Measurements from ENCODE around the gene ANKRD35. TPM values are rescaled to one million over a fixed set of nuclear protein-coding genes. Genes with fewer than 3 reads are reported as not detected.
"Not testable (repeated sequence)": the region's sequence is repeated elsewhere in the genome, so short reads cannot be mapped to it uniquely, and the experiment has no call there.

ANKRD35 gene
- total RNA-seq, 3 donors from 2014 or later, result 0.05 to 0.42 (median 0.10) TPM

DNA sequence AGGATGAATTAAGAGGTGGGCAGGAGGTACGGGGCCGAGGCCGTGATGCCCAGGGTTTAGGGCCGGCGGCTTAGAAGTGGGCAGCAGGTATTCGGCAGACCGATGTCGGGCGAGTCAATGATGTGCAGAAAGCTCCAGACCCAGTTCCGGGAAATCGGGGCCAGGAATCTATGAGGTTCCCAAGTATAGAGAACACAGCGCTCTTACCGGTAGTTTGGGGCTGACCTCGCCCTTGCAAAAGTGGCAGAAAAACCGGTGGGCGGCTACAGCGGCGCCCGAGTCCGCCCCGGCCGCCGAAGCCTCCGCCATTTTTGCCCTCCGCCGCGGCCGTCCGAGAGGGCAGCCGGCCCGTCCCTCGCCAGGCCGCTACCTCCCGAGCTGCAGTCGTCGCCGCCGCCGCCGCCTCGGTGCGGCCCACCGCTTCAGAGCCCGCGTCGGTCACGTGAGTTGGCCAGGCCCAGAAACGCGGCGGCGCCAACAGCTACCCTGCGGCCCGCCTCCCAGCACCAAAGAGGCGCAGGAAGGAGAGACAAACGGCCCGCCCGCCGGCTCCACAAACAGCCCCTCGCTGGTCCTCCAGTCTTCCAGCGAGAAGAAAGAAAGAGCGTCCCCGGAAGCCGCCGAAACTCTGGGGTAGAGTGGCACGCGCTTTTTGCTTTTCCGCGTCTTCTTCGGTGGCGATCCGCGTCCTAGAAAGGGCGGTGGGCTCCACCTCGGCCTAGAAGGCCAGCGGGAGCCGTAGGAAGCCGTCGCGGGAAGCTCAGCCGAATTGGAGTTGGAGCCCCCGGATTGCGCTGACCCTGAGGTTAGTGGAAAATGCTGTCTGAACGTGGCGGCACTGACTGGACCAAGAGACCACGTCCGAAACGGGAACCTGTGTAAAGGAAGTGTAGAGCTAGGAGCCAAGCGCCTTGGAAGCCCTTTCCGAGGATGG lies 61.8 kb downstream of the ANKRD35 start, which contains the start of the genes POLR3C and RNF115:
TSS of gene POLR3C (plus strand) at position 636 of the 934 bp plus-strand sequence. CDS start 1,577 bp downstream, outside the sequence.
TSS of gene RNF115 (minus strand) at position 531 of the 934 bp plus-strand sequence. CDS start at position 309, 222 bp downstream.
- H3K27me3 Mint-ChIP-seq (ENCODE audit: low read depth), result no peaks in the 10 kb centered on the region
- ATAC-seq, result peak; percentile 81 to 85

DNA sequence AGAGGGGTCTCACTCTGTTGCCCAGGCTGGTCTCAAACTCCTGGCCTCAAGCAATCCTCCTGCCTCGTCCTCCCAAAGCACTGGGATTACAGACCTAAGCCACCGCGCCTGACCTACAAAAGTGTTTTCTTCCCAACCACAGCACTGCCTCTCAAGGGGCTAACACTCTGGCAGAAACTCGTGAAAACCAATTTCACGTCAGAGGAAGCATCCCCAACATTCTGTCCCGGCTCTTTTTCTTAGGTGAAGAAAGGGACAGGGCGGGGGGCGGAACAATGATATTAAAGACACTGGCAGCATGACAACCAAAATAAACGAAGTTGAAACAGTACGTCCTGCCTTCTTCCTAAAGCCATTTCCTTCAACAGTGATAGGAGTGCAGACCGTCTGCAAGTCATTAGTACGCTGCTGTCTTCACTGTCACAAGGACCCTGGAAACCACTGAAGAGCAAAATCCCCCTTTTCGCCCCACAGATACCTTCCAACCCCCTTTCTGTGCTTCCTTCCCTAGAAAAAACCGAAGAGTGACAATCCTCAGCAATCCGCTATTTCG lies 62.8 kb downstream of the ANKRD35 start:
- not testable (repeated sequence) for H3K27me3 Mint-ChIP-seq (ENCODE audit: low read depth); ATAC-seq; H3K9me3 Mint-ChIP-seq; DNase-seq
- peak overlapping the region; percentile 24 for H3K4me3 Mint-ChIP-seq
- H3K4me1 Mint-ChIP-seq (ENCODE audit: low read depth), result peaks cover 31% of the 10 kb centered on the region
- H3K36me3 Mint-ChIP-seq (ENCODE audit: insufficient read depth), result peaks cover 18% of the 10 kb centered on the region

More for the DNA sequence above, 61.8 kb downstream of the ANKRD35 start, which contains the start of the genes POLR3C and RNF115:
- Mint-ChIP-seq H3K4me3 (peak within 1 kb of the TSS; percentile 98), H3K9me3 (no peaks in the 10 kb centered on the region), H3K36me3 (ENCODE audit: insufficient read depth) (peaks cover 27% of the 10 kb centered on the region), H3K4me1 (ENCODE audit: low read depth) (peaks cover 41% of the 10 kb centered on the region)
- peak; percentile 78 for DNase-seq

DNA sequence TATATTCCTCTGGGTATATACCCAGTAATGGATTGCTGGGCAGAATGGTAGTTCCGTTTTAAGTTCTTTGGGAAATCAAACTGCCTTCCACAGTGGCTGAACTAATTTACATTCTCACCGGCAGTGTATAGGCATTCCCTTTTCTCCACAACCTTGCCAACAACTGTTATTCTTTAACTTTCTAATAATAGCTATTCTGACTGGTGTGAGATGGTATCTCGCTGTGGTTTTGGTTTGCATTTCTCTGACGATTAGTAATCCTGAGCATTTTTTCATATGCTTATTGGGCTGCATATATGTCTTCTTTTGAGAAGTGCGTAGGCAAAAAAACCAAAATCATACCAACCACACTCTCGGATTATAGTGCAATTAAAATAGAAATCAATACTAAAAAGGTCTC lies 67.6 kb downstream of the ANKRD35 start:
- not testable (repeated sequence) for DNase-seq; H3K4me3 Mint-ChIP-seq; H3K36me3 Mint-ChIP-seq (ENCODE audit: insufficient read depth); H3K27me3 Mint-ChIP-seq (ENCODE audit: low read depth); H3K9me3 Mint-ChIP-seq
- H3K4me1 Mint-ChIP-seq (ENCODE audit: low read depth), result peaks cover 10% of the 10 kb centered on the region
- ATAC-seq, result peak; percentile 72 to 74

Other genes with a start within 250 kb of the ANKRD35 start
- under 1 TPM in 1 of 3 donors, not detected in 2; 0.08 TPM for gene PDZK1, start 178.5 kb downstream of the ANKRD35 start, total RNA-seq
- gene CD160, start 166.4 kb downstream of the ANKRD35 start, total RNA-seq, result 1 to 10 TPM; 1.7 to 6.4 (median 2.2) TPM
- gene RNF115, start 61.8 kb downstream of the ANKRD35 start, total RNA-seq, result 10 to 100 TPM; 12.6 to 13.5 (median 12.6) TPM
- gene POLR3C, start 61.7 kb downstream of the ANKRD35 start, total RNA-seq, result 10 to 100 TPM; 55.6 to 64.5 (median 55.8) TPM
- 1 to 10 TPM; 2.1 to 3.1 (median 2.8) TPM for gene NUDT17, start 40.2 kb downstream of the ANKRD35 start, total RNA-seq
- 10 to 100 TPM; 10.6 to 14.2 (median 12.0) TPM for gene PIAS3, start 26.8 kb downstream of the ANKRD35 start, total RNA-seq
- 1 to 10 TPM; 1.2 to 1.4 (median 1.2) TPM for gene ITGA10, start 24.2 kb upstream of the ANKRD35 start, total RNA-seq
- gene PEX11B, start 32.9 kb upstream of the ANKRD35 start, total RNA-seq, result 10 to 100 TPM; 26.3 to 28.6 (median 28.0) TPM
- 100 to 1,000 TPM; 603 to 609 (median 606) TPM for gene RBM8A, start 41.6 kb upstream of the ANKRD35 start, total RNA-seq
- gene LIX1L, start 72.2 kb upstream of the ANKRD35 start, total RNA-seq, result 10 to 100 TPM; 40.7 to 43.3 (median 41.9) TPM
- 1 to 10 TPM; 6.2 to 8.7 (median 7.6) TPM for gene ANKRD34A, start 78.7 kb upstream of the ANKRD35 start, total RNA-seq
- gene POLR3GL, start 78.8 kb upstream of the ANKRD35 start, total RNA-seq, result 10 to 100 TPM; 11.7 to 14.5 (median 13.9) TPM
- 10 to 100 TPM; 68.9 to 91.0 (median 83.7) TPM for gene TXNIP, start 110.7 kb upstream of the ANKRD35 start, total RNA-seq
- not detected for gene HJV, start 135.9 kb upstream of the ANKRD35 start, total RNA-seq

Measured in activated T-cell treated with anti-CD3 and anti-CD28 coated beads, Interleukin-2, amount 50 U/mL, for 4 hours (primary cell).